HG02870 (cell line): Measurements from ENCODE around the gene AKNA.

Source experiments
- ATAC-seq: cut with Tn5 transposase; IDR thresholded peaks from one replicate; pipeline ENCODE4 v1.9.1; 2021; ENCODE audit warnings: mild to moderate bottlenecking, moderate library complexity; ENCODE audit not compliant: unreplicated experiment

The AKNA gene

DNA sequence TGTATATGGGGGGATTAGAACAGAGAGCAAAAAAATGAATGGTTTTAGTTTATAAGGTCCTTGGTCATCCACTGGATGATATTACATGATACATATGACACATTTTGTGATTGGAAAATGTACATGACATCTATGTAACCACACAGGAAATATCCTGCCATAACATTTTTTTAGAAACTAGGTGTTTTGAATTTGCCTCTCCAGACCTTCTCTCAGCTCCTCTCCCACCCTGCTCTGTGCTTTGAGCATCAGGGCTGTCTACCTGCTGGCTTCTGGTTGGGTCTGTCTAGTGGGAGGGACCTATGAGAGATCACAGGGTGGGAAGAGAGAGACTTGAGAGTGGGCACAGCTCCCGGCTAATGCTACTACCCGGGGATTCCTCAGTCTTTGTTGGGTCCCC lies 24.4 kb downstream of the AKNA start:
- no peak for ATAC-seq

DNA sequence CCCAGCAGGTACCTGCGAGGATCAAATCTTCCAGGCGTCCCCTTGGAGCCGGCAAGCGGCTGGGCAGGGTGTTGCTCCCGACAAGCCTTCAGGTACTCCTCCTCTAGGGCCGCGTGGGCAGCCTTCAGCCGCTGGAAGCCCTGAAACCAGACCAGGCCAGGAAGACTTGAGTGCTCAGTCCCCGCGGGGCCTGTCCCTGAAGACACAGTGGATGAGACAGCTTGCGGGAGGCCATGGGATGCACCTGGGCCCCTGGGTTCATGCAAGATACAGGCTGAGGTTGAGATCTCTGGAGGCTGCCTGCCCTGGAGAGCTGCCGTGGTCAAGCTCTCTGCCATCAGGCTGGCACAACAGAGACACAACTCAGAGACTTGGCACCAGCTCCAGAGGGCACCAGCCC lies 25.4 kb downstream of the AKNA start:
- no peak for ATAC-seq

GRCh38 chr9:114361542-114361941 lies 26.2 kb downstream of the AKNA start:
- ATAC-seq = no peak

DNA sequence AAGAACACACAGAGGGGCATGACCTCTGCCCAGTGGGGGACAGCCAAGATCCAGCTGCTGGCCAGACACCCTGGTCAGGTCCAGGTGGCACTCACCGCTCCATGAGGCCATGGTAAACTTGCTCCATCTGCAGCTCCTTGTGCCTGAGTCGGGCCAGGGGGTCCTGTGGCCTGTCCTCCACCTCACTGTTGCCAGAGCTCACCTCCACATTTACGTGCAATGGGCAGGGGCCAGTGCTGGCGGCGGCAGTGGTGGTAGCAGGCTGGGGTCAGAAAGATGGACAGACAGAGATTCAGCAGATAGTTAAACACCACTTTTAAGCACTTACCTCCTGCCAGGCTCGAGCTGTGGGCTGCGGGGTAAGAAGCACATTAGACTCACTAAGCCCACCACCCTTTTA lies 28.0 kb downstream of the AKNA start:
- no peak for ATAC-seq

DNA sequence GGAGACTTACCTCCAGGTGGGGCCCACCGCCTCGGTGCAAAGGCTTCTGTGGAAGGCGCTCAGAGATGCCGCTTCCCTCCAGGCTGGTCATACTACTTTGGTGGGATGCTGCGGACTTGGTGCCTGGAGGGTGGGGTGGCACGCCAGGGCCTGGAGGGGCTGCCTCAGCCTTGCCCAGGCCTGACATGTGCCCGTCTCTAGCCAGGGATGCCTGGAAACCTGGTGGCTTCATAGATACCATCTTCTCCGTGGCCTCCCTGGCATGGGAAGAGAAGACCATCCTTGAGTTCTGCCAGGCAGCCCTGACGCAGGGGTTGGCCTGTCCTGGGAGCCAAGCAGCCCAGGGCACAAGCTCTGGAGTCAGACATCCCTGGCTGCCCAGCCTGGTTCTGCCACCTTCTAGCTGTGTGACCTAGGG lies 29.9 kb downstream of the AKNA start:
- no peak for ATAC-seq

- no peak for ATAC-seq
These were observed 30.4 kb downstream of the AKNA start for GRCh38 chr9:114357360-114357759.

- no peak for ATAC-seq
These were observed 31.0 kb downstream of the AKNA start for GRCh38 chr9:114356792-114357191.

GRCh38 chr9:114355821-114356220 lies 32.0 kb downstream of the AKNA start:
- ATAC-seq = no peak

- no peak for ATAC-seq
These were observed 35.9 kb downstream of the AKNA start for GRCh38 chr9:114351932-114352331.

GRCh38 chr9:114350636-114351401 lies 37.0 kb downstream of the AKNA start:
- no peak for ATAC-seq

DNA sequence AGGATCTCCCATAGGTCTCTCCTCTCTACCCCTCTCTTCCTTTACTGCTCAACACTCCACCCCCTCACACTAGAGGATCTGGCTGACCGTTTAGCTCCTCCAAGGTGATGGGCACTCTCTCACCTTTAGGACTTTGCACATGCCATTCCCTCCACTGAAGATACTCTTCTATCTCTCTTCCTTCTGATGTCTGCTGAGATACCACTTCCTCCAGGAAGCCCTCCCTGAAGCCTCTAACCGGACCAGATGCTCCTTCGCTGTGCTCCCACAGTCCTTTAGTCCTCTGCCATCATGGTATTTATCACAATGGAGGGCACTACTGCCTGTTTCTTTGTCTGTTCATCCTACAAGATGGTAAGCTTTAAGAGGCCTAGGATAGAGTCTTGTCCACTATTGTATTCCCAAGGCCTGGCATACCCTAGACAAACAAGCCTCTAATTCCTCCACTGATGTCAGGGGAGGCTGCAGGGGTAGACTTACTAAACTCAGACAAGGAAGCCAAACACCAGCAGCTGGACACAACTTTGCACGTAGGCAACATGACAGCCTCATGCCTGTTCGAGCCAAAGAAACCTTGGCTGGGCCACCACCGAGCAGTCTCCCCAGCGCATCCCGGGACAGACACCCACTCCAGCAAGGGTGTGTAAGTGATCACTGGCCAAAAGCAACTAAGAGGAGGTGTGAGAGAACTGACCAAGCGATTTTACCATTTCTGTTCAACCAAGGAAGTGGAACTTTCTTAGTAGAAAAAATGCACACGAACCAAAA lies 37.9 kb downstream of the AKNA start:
- ATAC-seq = no peak

GRCh38 chr9:114348906-114349482 lies 38.8 kb downstream of the AKNA start:
- ATAC-seq = peak; percentile 89

GRCh38 chr9:114348261-114348905 lies 39.4 kb downstream of the AKNA start:
- ATAC-seq = no peak

DNA sequence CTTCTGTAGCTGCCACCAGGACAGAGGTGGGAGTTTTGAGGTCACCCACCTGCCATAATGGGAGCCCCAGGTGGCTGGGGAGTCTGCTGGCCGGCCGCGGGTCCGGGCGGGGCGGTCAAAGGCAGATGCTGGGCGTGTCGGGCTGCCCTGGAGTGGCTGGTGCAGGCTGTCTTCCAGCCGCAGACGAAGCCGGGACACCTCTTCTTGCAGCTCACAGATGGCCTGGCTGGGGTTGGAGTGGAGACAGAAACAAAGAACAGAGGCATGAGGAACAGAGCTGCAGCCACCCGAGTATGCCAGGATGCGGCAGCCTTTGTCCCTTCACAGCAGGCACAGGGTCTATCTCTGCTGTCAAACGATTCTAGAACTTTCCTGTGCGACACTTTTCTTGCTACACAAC lies 40.1 kb downstream of the AKNA start:
- ATAC-seq = no peak

DNA sequence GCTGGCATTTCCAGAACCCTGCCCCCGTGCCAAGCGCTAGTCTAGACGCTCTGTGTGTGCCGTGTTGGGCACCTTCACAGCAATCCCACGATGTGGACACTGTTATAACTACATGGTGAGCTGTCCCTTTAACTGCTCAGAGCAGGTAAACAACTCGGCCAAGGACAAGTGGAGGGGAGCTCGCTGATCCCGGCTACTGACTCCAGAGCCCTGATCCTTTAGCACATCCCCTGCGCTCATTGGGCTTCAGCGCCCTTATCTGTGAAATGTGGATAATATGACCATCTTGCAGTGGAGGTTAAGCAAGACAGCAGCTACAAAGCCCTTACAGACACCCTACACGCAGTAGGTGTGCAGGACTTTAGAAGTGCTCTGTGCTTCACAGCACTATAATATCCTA lies 41.6 kb downstream of the AKNA start:
- ATAC-seq = no peak

DNA sequence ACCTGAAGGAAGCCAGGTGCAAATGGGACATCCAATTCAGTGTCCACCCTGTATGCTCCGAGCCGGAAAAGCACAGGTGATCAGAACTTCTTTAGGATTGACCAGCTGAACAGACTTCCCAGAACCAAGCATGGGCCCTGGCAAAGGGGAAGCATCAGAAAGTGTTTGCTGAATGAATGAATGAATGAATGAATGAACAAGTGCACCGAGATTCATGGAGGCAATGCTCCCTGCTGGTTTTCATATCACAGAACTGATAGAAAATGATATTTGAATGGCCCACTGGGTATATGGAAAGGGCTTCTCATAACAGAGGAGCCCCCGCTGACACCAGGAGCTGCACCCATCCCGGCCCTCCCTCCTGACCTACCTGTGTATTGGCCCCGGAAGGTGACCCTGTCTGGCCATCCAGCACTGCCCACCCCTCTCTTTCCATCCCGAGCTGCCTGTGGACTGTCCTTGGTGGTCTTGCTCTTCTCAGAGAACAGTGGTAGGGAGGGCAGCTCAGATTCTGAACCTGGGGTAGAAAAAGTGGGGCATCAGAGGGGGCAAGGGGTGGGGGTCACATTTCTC lies 42.2 kb downstream of the AKNA start:
- no peak for ATAC-seq

DNA sequence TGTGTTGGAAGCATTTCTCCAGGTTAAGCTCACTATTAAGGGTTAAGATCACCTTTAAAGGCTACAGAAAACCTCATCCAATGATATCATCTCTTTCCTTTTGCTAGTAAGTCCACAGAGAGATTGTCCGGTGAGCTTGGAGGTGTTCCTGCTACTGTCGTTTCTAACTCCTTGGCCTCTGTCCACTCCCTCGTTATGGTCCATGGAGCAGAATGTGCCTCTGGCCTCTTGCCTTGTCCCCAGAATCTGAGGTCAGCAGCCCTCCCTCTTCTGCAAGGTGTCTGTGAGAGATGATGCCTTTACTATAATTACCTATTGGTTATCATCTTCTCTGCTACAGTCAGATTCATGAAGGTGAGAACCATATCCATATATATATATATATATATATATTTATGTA lies 43.1 kb downstream of the AKNA start:
- ATAC-seq = no peak

DNA sequence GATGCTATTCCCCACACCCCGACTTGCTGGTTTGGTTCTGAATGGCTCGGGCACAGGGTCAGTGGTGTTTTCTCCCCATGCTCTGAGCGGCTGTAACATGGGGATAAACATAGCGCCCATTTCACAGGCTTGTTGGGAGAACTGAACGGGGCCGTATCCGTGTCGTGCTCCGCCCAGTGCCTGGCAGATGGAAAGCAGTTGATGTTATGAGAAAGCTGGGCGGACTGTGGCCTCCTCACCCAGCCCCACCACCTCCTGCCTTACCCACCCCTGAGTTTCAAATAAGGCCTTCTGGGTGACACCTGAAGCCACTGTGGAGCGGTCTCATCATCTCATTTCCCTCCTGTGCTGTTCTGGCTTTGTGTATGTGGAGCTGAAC lies 43.6 kb downstream of the AKNA start:
- no peak for ATAC-seq

DNA sequence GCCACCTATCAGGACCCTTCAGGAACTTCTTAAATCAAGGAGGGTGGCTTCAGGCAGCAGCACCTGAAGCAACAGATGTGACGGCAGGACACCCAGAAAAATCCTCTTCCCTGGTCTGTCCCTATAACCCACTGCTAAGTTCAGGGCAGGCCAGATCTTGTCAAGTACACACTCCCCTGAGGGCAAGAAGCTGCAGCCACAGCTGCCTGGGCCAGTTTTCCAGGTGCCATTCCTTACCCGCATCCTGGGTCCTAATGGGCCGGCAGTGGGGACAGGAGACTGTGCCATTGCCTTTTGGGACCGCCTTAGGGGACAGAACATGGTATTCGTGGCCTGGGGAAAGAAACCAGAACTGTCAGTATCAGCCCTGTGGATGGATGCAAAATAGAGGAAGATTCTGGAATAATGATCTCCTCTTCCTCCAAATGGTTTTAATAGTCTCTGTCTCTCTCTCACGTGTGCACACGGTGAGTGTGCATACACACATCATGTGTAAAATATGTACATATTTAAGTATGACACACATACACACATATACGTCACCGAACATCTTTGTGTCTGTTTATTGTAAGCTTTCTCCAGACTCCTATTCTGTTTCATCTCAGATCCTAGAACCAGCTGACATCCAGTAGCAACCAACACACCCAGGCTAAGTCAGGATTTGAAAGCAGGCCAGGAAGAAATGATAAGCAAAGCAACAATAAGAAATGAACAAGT lies 44.2 kb downstream of the AKNA start:
- ATAC-seq = no peak

- no peak for ATAC-seq
These were observed 44.9 kb downstream of the AKNA start for GRCh38 chr9:114342755-114343440.
